ENCODE results near the gene USP35. TPM values are rescaled to one million over a fixed set of nuclear protein-coding genes. Genes with fewer than 3 reads are reported as not detected.

Gene USP35, protein sequence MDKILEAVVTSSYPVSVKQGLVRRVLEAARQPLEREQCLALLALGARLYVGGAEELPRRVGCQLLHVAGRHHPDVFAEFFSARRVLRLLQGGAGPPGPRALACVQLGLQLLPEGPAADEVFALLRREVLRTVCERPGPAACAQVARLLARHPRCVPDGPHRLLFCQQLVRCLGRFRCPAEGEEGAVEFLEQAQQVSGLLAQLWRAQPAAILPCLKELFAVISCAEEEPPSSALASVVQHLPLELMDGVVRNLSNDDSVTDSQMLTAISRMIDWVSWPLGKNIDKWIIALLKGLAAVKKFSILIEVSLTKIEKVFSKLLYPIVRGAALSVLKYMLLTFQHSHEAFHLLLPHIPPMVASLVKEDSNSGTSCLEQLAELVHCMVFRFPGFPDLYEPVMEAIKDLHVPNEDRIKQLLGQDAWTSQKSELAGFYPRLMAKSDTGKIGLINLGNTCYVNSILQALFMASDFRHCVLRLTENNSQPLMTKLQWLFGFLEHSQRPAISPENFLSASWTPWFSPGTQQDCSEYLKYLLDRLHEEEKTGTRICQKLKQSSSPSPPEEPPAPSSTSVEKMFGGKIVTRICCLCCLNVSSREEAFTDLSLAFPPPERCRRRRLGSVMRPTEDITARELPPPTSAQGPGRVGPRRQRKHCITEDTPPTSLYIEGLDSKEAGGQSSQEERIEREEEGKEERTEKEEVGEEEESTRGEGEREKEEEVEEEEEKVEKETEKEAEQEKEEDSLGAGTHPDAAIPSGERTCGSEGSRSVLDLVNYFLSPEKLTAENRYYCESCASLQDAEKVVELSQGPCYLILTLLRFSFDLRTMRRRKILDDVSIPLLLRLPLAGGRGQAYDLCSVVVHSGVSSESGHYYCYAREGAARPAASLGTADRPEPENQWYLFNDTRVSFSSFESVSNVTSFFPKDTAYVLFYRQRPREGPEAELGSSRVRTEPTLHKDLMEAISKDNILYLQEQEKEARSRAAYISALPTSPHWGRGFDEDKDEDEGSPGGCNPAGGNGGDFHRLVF
- total RNA-seq (7.2 and 13.0 TPM in 2 replicates), polyA plus RNA-seq (4.6 and 4.8 TPM in 2 replicates), polyA minus RNA-seq (ENCODE audit: low replicate concordance) (10.7 and 32.1 TPM in 2 replicates)
- 6.2 and 6.8 TPM in 2 replicates for polyA plus RNA-seq (2012)

DNA sequence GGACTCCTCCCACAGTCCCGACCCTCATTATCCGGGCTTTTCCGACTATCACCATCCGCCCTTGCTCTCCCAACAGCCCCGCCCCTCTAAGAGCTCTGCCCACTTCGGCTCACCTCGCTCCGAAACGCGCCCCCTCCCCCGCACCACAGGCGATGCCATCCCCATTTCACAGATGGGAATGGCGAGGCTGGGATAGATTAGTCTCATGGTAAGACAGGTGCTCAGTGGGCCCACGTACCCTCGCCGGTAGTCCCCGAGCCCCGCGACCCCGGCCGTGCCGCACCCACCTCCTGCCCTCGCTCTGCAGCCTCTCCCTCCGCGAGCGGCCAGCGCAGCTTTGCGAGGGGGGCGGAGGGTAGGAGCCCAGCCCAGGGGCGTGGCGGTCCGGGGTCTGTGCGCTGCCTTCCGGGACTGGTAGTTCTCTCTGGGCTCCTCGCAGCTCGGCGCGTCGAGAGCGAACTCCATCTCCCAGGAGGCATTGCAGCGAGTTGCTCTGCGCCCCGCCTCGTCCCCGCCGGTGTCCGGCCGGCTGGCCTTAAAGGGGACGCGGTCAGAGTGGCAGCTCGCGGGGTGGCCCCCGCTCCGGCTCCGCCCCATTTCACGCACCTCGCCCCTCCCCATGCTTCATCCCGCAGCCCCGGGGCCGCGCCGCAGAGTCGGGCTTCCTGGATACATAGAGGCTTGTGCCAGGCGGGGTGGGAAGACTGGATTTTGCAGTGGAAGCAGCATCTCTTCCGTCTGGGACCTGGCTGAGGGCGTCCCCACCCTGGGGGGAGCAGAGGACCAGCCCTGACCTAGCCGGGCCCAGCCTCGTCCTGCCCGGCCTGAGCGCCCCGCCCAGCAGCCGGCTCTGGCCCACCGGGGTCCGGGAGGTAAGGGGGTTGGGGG, at the start of gene USP35, which contains the start of gene KCTD21:
Gene USP35 (plus strand): TSS at position 634 of the 888 bp plus-strand sequence. CDS start 7,327 bp downstream, outside the sequence.
Gene KCTD21 (minus strand): TSS at position 341 of the 888 bp plus-strand sequence. CDS start 14,072 bp downstream, outside the sequence.
- Histone ChIP-seq H3K4me1 (ENCODE audit: control insufficient read depth, extremely low read depth, insufficient read depth, low read length) (peaks cover 14% of the 10 kb centered on the region), H3K27ac (ENCODE audit: insufficient read depth, low read length) (peak within 1 kb of the TSS; percentile 53), H2AFZ (ENCODE audit: low read length) (peak within 1 kb of the TSS; percentile 69), H3K27me3 (ENCODE audit: control insufficient read depth, insufficient read depth, low read length) (no peaks in the 10 kb centered on the region), H3K36me3 (ENCODE audit: control insufficient read depth, insufficient read depth, low read length) (no peaks in the 10 kb centered on the region), H3K79me2 (ENCODE audit: control insufficient read depth, insufficient read depth, low read length) (peaks cover 41% of the 10 kb centered on the region), H3K9ac (ENCODE audit: insufficient read depth, low read length) (peak within 1 kb of the TSS; percentile 69), H4K20me1 (ENCODE audit: control insufficient read depth, extremely low read depth, insufficient read depth, low read length) (no peaks in the 10 kb centered on the region), H3K4me2 (ENCODE audit: extremely low read depth, insufficient read depth, low read length) (peak within 1 kb of the TSS; percentile 88), H3K4me3 (replicated peaks in 1 of 4; ENCODE audit: control extremely low read depth in 1 of 4, insufficient read depth in 1 of 4, low read depth in 3 of 4, low read length in 4 of 4) (peak within 1 kb of the TSS; percentile 83 to 88 (median 84)), H3K9me3 (ENCODE audit: control insufficient read depth, insufficient read depth, low read depth, low read length) (no peaks in the 10 kb centered on the region)
- TF ChIP-seq, protein P1, sequence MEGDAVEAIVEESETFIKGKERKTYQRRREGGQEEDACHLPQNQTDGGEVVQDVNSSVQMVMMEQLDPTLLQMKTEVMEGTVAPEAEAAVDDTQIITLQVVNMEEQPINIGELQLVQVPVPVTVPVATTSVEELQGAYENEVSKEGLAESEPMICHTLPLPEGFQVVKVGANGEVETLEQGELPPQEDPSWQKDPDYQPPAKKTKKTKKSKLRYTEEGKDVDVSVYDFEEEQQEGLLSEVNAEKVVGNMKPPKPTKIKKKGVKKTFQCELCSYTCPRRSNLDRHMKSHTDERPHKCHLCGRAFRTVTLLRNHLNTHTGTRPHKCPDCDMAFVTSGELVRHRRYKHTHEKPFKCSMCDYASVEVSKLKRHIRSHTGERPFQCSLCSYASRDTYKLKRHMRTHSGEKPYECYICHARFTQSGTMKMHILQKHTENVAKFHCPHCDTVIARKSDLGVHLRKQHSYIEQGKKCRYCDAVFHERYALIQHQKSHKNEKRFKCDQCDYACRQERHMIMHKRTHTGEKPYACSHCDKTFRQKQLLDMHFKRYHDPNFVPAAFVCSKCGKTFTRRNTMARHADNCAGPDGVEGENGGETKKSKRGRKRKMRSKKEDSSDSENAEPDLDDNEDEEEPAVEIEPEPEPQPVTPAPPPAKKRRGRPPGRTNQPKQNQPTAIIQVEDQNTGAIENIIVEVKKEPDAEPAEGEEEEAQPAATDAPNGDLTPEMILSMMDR (conservative IDR thresholded peaks at IDR 0.05 in 1 of 2, IDR thresholded peaks at IDR 0.05 in 1 of 2; ENCODE audit: low read depth in 1 of 2, low read length in 2 of 2) = no peak
- TF ChIP-seq EZH2 (IDR thresholded peaks at IDR 0.05; ENCODE audit: low read length, missing control alignments) = no peak
- peak; percentile 96 to 97 for DNase-seq (ENCODE audit: low read depth in 2 of 2)

DNA sequence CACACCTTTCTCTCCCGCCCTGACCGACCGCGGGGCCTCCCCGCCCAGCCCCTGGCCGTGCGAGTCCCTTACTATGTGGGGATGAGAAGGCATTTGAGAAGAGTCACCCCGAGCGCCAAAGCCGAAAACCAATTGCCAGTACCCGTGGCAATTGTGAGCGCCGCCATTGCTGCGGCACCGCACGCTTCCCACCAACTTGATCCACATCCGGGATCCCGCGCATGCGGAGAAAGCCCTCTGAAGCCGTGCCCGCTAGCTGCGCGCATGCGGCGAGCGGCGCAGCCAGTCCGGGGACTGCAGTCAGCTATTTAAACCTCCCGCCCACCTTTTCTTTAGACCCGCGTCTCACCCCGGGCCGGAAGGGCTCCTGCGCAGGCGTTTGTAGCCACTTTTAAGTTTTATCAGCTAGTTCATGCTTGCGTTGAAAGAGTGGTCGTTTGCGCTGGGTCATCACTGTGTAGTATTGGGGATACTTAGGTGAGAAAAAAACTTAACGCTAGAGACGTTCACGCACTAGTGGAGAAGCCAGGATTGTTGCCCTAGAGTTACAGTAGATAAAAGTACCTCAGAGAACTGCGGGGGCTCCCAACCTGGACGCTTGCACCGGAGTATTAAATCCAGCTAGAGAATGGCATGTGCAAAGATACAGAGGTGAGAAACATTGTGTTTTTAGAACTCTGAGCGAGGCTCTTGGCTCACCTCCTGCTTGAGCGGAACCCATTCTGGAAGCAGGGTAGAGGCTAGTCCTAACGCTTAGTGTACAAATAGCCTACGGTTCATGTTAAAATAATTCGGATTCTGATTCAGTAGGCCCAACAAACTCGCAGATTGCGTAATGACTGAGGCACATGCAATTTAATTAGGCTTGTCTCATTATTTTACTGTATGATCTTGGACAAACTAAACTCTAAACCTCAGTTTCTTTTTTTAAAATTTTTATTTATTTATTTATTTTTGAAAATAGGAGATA, 49.0 kb upstream of the USP35 start, which contains the start of gene ALG8:
Gene ALG8 (minus strand): TSS at position 205 of the 970 bp plus-strand sequence. CDS start 38 bp downstream, at position 167.
- TF ChIP-seq, protein P1 (conservative IDR thresholded peaks at IDR 0.05 in 1 of 2, IDR thresholded peaks at IDR 0.05 in 1 of 2; ENCODE audit: low read depth in 1 of 2, low read length in 2 of 2) = no peak
- no peak for TF ChIP-seq EZH2 (IDR thresholded peaks at IDR 0.05; ENCODE audit: low read length, missing control alignments)
- Histone ChIP-seq H3K9ac (ENCODE audit: insufficient read depth, low read length) (peak within 1 kb of the TSS; percentile 89), H3K36me3 (ENCODE audit: control insufficient read depth, insufficient read depth, low read length) (peaks cover 5% of the 10 kb centered on the region), H4K20me1 (ENCODE audit: control insufficient read depth, extremely low read depth, insufficient read depth, low read length) (no peaks in the 10 kb centered on the region), H3K4me1 (ENCODE audit: control insufficient read depth, extremely low read depth, insufficient read depth, low read length) (peaks cover 4% of the 10 kb centered on the region), H2AFZ (ENCODE audit: low read length) (peak within 1 kb of the TSS; percentile 98), H3K27me3 (ENCODE audit: control insufficient read depth, insufficient read depth, low read length) (no peaks in the 10 kb centered on the region), H3K9me3 (ENCODE audit: control insufficient read depth, insufficient read depth, low read depth, low read length) (no peaks in the 10 kb centered on the region), H3K27ac (ENCODE audit: insufficient read depth, low read length) (peak within 1 kb of the TSS; percentile 91), H3K4me2 (ENCODE audit: extremely low read depth, insufficient read depth, low read length) (peak within 1 kb of the TSS; percentile 96), H3K79me2 (ENCODE audit: control insufficient read depth, insufficient read depth, low read length) (peaks cover 18% of the 10 kb centered on the region), H3K4me3 (replicated peaks in 1 of 4; ENCODE audit: control extremely low read depth in 1 of 4, insufficient read depth in 1 of 4, low read depth in 3 of 4, low read length in 4 of 4) (peak within 1 kb of the TSS; percentile 81 to 97 (median 92))
- peak; percentile 94 to 95 for DNase-seq (ENCODE audit: low read depth in 2 of 2)

Data from fibroblast of lung (primary cell).